ENCODE results near the gene NUDT22. TPM values are rescaled to one million over a fixed set of nuclear protein-coding genes. Genes with fewer than 3 reads are reported as not detected.
A peak's percentile ranks its signal among the peaks of the same experiment; 100 is the strongest.

The NUDT22 gene
- total RNA-seq, 6 donors from 2014 or later, result 30.3 to 94.3 (median 68.0) TPM

- DNase-seq (no peak), ATAC-seq (ENCODE audit: low FRiP score in 2 of 2) (no peak)
- WGBS, 2 donors, result 58 to 87% methylated on average over 3 to 7 of the region's 7 CpGs
- Histone ChIP-seq H3K4me1 (peaks cover 41 to 61% (median 47%) of the 10 kb centered on the region in 4 donors), H3K27me3 (no peaks in the 10 kb centered on the region), H3K4me3 (no peak overlapping the region), H3K27ac (no peak overlapping the region), H3K9me3 (no peaks in the 10 kb centered on the region), H3K36me3 (peaks cover 0 to 8% (median 7%) of the 10 kb centered on the region in 4 donors)
- TF ChIP-seq POLR2A (IDR thresholded peaks at IDR 0.05), result no peak
- no peak for TF ChIP-seq CTCF (IDR thresholded peaks at IDR 0.05)
- TF ChIP-seq EP300 (IDR thresholded peaks at IDR 0.05), result no peak
- TF ChIP-seq POLR2AphosphoS5 (IDR thresholded peaks at IDR 0.05), result no peak
Observed at GRCh38 chr11:64248578-64248977, 22.5 kb downstream of the NUDT22 start.

GRCh38 chr11:64249038-64249437 lies 23.0 kb downstream of the NUDT22 start:
- no peak for DNase-seq
- no peak for TF ChIP-seq CTCF (IDR thresholded peaks at IDR 0.05)
- no peak for TF ChIP-seq POLR2AphosphoS5 (IDR thresholded peaks at IDR 0.05)
- ATAC-seq (ENCODE audit: low FRiP score in 2 of 2), result no peak
- H3K4me3 ChIP-seq, result no peak overlapping the region
- no peak overlapping the region for H3K27ac ChIP-seq
- WGBS, 2 donors, result 96 to 97% methylated on average over 3 to 4 of the region's 4 CpGs
- peaks cover 0 to 4% (median 2%) of the 10 kb centered on the region in 4 donors for H3K36me3 ChIP-seq
- H3K27me3 ChIP-seq, result no peaks in the 10 kb centered on the region
- peaks cover 41 to 63% (median 49%) of the 10 kb centered on the region in 4 donors for H3K4me1 ChIP-seq
- no peaks in the 10 kb centered on the region for H3K9me3 ChIP-seq

GRCh38 chr11:64249563-64250414 lies 23.7 kb downstream of the NUDT22 start:
- no peak overlapping the region for H3K27ac ChIP-seq
- no peaks in the 10 kb centered on the region for H3K9me3 ChIP-seq
- H3K4me3 ChIP-seq, result no peak overlapping the region
- H3K36me3 ChIP-seq, result peaks cover 0 to 8% (median 7%) of the 10 kb centered on the region in 4 donors
- H3K4me1 ChIP-seq, result peaks cover 40 to 63% (median 49%) of the 10 kb centered on the region in 4 donors
- TF ChIP-seq POLR2AphosphoS5 (IDR thresholded peaks at IDR 0.05) (no peak), CTCF (IDR thresholded peaks at IDR 0.05) (no peak), POLR2A (IDR thresholded peaks at IDR 0.05) (no peak), EP300 (IDR thresholded peaks at IDR 0.05) (no peak)
- no peaks in the 10 kb centered on the region for H3K27me3 ChIP-seq
- DNase-seq (no peak), ATAC-seq (ENCODE audit: low FRiP score in 2 of 2) (no peak)
- 91 to 97% methylated on average over 8 of the region's 8 CpGs for WGBS, 2 donors

GRCh38 chr11:64250415-64251015 lies 24.4 kb downstream of the NUDT22 start:
- DNase-seq, result peak in 1 of 2 donors; percentile 46
- TF ChIP-seq EP300 (IDR thresholded peaks at IDR 0.05) (no peak), POLR2A (IDR thresholded peaks at IDR 0.05) (no peak)
- peak overlapping the region in 1 of 4 donors; percentile 81 for H3K27ac ChIP-seq
- H3K4me3 ChIP-seq, result peak overlapping the region in 3 of 4 donors; percentile 56 to 96 (median 90)
- no peaks in the 10 kb centered on the region for H3K9me3 ChIP-seq
- WGBS, 2 donors, result 0 to 26% methylated on average over 1 to 13 of the region's 13 CpGs
- H3K36me3 ChIP-seq, result peaks cover 0 to 15% (median 14%) of the 10 kb centered on the region in 4 donors
- ATAC-seq (ENCODE audit: low FRiP score in 2 of 2), result no peak
- H3K27me3 ChIP-seq, result no peaks in the 10 kb centered on the region
- H3K4me1 ChIP-seq, result peaks cover 32 to 55% (median 42%) of the 10 kb centered on the region in 4 donors

GRCh38 chr11:64251016-64251752 lies 25.1 kb downstream of the NUDT22 start, which contains the start of gene PLCB3:
PLCB3 (plus strand) TSS chr11:64251530; CDS start chr11:64251650, 120 bp downstream.
- Histone ChIP-seq H3K9me3 (no peaks in the 10 kb centered on the region), H3K27ac (peak within 1 kb of the TSS; percentile 59 to 82 (median 80)), H3K4me3 (peak within 1 kb of the TSS; percentile 56 to 96 (median 87)), H3K4me1 (peaks cover 26 to 49% (median 35%) of the 10 kb centered on the region in 4 donors), H3K36me3 (peaks cover under 1 to 21% (median 20%) of the 10 kb centered on the region in 4 donors), H3K27me3 (no peaks in the 10 kb centered on the region)
- DNase-seq (peak; percentile 67 to 95), ATAC-seq (ENCODE audit: low FRiP score in 2 of 2) (peak; percentile 71 to 82)
- WGBS, 2 donors, result 1% methylated on average over 47 of the region's 75 CpGs; no CpG with 5 or more reads in 1 of the 2 donors
- TF ChIP-seq EP300 (IDR thresholded peaks at IDR 0.05) (no peak), POLR2A (IDR thresholded peaks at IDR 0.05) (peak in 2 of 4 donors; percentile 76 to 77), CTCF (IDR thresholded peaks at IDR 0.05) (peak; percentile 93 to 99 (median 94)), POLR2AphosphoS5 (IDR thresholded peaks at IDR 0.05) (peak in 1 of 2 donors; percentile 53)
